ENCODE results near the gene GNG11.
"Not testable (repeated sequence)": the region's sequence is repeated elsewhere in the genome, so short reads cannot be mapped to it uniquely, and the experiment has no call there.

The GNG11 gene

GRCh38 chr7:93895859-93896600 lies 25.5 kb upstream of the GNG11 start:
- no peak overlapping the region for H3K4me3 ChIP-seq (ENCODE audit: insufficient read length, low read depth)
- no peaks in the 10 kb centered on the region for H3K27me3 ChIP-seq (ENCODE audit: insufficient read depth, insufficient read length)
- no peaks in the 10 kb centered on the region for H3K36me3 ChIP-seq (ENCODE audit: insufficient read depth, insufficient read length, low read length)
- no peaks in the 10 kb centered on the region for H3K4me1 ChIP-seq (ENCODE audit: insufficient read depth, insufficient read length)
- no peak for DNase-seq (ENCODE audit: low read depth, low spot score)
- no peak overlapping the region for H3K9ac ChIP-seq (ENCODE audit: insufficient read length, low read depth)
- no peaks in the 10 kb centered on the region for H3K9me3 ChIP-seq (ENCODE audit: insufficient read depth, low read length)
- TF ChIP-seq SUZ12 (IDR thresholded peaks at IDR 0.05; ENCODE audit: extremely low read depth, insufficient read depth, insufficient read length): no peak

GRCh38 chr7:93897680-93898079 lies 23.9 kb upstream of the GNG11 start:
- Histone ChIP-seq H3K4me1 (ENCODE audit: insufficient read depth, insufficient read length) (no peaks in the 10 kb centered on the region), H3K9ac (ENCODE audit: insufficient read length, low read depth) (no peak overlapping the region), H3K4me3 (ENCODE audit: insufficient read length, low read depth) (no peak overlapping the region), H3K27me3 (ENCODE audit: insufficient read depth, insufficient read length) (no peaks in the 10 kb centered on the region), H3K9me3 (ENCODE audit: insufficient read depth, low read length) (no peaks in the 10 kb centered on the region), H3K36me3 (ENCODE audit: insufficient read depth, insufficient read length, low read length) (no peaks in the 10 kb centered on the region)
- DNase-seq (ENCODE audit: low read depth, low spot score): no peak
- no peak for TF ChIP-seq ZNF274 (IDR thresholded peaks at IDR 0.05; ENCODE audit: low read depth, low read length)
- no peak for TF ChIP-seq SUZ12 (IDR thresholded peaks at IDR 0.05; ENCODE audit: extremely low read depth, insufficient read depth, insufficient read length)
- TF ChIP-seq YY1 (IDR thresholded peaks at IDR 0.05; ENCODE audit: insufficient read depth, insufficient read length): no peak

GRCh38 chr7:93902777-93903423 lies 18.6 kb upstream of the GNG11 start:
- no peaks in the 10 kb centered on the region for H3K36me3 ChIP-seq (ENCODE audit: insufficient read depth, insufficient read length, low read length)
- no peaks in the 10 kb centered on the region for H3K4me1 ChIP-seq (ENCODE audit: insufficient read depth, insufficient read length)
- H3K9ac ChIP-seq (ENCODE audit: insufficient read length, low read depth): no peak overlapping the region
- TF ChIP-seq ZNF274 (IDR thresholded peaks at IDR 0.05; ENCODE audit: low read depth, low read length) (no peak), SUZ12 (IDR thresholded peaks at IDR 0.05; ENCODE audit: extremely low read depth, insufficient read depth, insufficient read length) (no peak), YY1 (IDR thresholded peaks at IDR 0.05; ENCODE audit: insufficient read depth, insufficient read length) (no peak)
- DNase-seq (ENCODE audit: low read depth, low spot score): peak; percentile 57
- H3K9me3 ChIP-seq (ENCODE audit: insufficient read depth, low read length): no peaks in the 10 kb centered on the region
- H3K27me3 ChIP-seq (ENCODE audit: insufficient read depth, insufficient read length): no peaks in the 10 kb centered on the region
- no peak overlapping the region for H3K4me3 ChIP-seq (ENCODE audit: insufficient read length, low read depth)

GRCh38 chr7:93906267-93906666 lies 15.3 kb upstream of the GNG11 start, which contains the start of gene GNGT1:
Gene GNGT1, plus strand, starts transcription at chr7:93906567. Its CDS starts 180 bp downstream, at chr7:93906747.
- Histone ChIP-seq H3K36me3 (ENCODE audit: insufficient read depth, insufficient read length, low read length) (no peaks in the 10 kb centered on the region), H3K4me1 (ENCODE audit: insufficient read depth, insufficient read length) (no peaks in the 10 kb centered on the region), H3K27me3 (ENCODE audit: insufficient read depth, insufficient read length) (no peaks in the 10 kb centered on the region), H3K4me3 (ENCODE audit: insufficient read length, low read depth) (no peak within 1 kb of the TSS), H3K9ac (ENCODE audit: insufficient read length, low read depth) (no peak within 1 kb of the TSS), H3K9me3 (ENCODE audit: insufficient read depth, low read length) (no peaks in the 10 kb centered on the region)
- TF ChIP-seq YY1 (IDR thresholded peaks at IDR 0.05; ENCODE audit: insufficient read depth, insufficient read length) (no peak), SUZ12 (IDR thresholded peaks at IDR 0.05; ENCODE audit: extremely low read depth, insufficient read depth, insufficient read length) (no peak), ZNF274 (IDR thresholded peaks at IDR 0.05; ENCODE audit: low read depth, low read length) (no peak)
- no peak for DNase-seq (ENCODE audit: low read depth, low spot score)

GRCh38 chr7:93910076-93910994 lies 11.2 kb upstream of the GNG11 start:
- TF ChIP-seq YY1 (IDR thresholded peaks at IDR 0.05; ENCODE audit: insufficient read depth, insufficient read length) (no peak), SUZ12 (IDR thresholded peaks at IDR 0.05; ENCODE audit: extremely low read depth, insufficient read depth, insufficient read length) (no peak), ZNF274 (IDR thresholded peaks at IDR 0.05; ENCODE audit: low read depth, low read length) (no peak)
- no peak overlapping the region for H3K4me3 ChIP-seq (ENCODE audit: insufficient read length, low read depth)
- H3K9ac ChIP-seq (ENCODE audit: insufficient read length, low read depth): no peak overlapping the region
- DNase-seq (ENCODE audit: low read depth, low spot score): no peak
- no peaks in the 10 kb centered on the region for H3K9me3 ChIP-seq (ENCODE audit: insufficient read depth, low read length)
- no peaks in the 10 kb centered on the region for H3K36me3 ChIP-seq (ENCODE audit: insufficient read depth, insufficient read length, low read length)
- no peaks in the 10 kb centered on the region for H3K27me3 ChIP-seq (ENCODE audit: insufficient read depth, insufficient read length)
- H3K4me1 ChIP-seq (ENCODE audit: insufficient read depth, insufficient read length): no peaks in the 10 kb centered on the region

GRCh38 chr7:93911242-93911641 lies 10.3 kb upstream of the GNG11 start:
- not testable (repeated sequence) for H3K4me3 ChIP-seq (ENCODE audit: insufficient read length, low read depth); H3K27me3 ChIP-seq (ENCODE audit: insufficient read depth, insufficient read length); H3K9ac ChIP-seq (ENCODE audit: insufficient read length, low read depth); H3K4me1 ChIP-seq (ENCODE audit: insufficient read depth, insufficient read length); H3K36me3 ChIP-seq (ENCODE audit: insufficient read depth, insufficient read length, low read length); DNase-seq (ENCODE audit: low read depth, low spot score); H3K9me3 ChIP-seq (ENCODE audit: insufficient read depth, low read length)

GRCh38 chr7:93911661-93912060 lies 9.9 kb upstream of the GNG11 start:
- H3K4me1 ChIP-seq (ENCODE audit: insufficient read depth, insufficient read length); H3K9me3 ChIP-seq (ENCODE audit: insufficient read depth, low read length); DNase-seq (ENCODE audit: low read depth, low spot score); H3K36me3 ChIP-seq (ENCODE audit: insufficient read depth, insufficient read length, low read length); H3K9ac ChIP-seq (ENCODE audit: insufficient read length, low read depth); H3K27me3 ChIP-seq (ENCODE audit: insufficient read depth, insufficient read length); H3K4me3 ChIP-seq (ENCODE audit: insufficient read length, low read depth): not testable (repeated sequence)
